HG03469 (cell line): ENCODE measurements around the gene MYCBP2.
"Not testable (repeated sequence)": the region's sequence is repeated elsewhere in the genome, so short reads cannot be mapped to it uniquely, and the experiment has no call there.

Experiments
- ATAC-seq: cut with Tn5 transposase; IDR thresholded peaks from one replicate; pipeline ENCODE4 v1.9.1; 2021; ENCODE audit warnings: mild to moderate bottlenecking, moderate library complexity, moderate number of reproducible peaks; ENCODE audit not compliant: unreplicated experiment

Gene MYCBP2

DNA sequence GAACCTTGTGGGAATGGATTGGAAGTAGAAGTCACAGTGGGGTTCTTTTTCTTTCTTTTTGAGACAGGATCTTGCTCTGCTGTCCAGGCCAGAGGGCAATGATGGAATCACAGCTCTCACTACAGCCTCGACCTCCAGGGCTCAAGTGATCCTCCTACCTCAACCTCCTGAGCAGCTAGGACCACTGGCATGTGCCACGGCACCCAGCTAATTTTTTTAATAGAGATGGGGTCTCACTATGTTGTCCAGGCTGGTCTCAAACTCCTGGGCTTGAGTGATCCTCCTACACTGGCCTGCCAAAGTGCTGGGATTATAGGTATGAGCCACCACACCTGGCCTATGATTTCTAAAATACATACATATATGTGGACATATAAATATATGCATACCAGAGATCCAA, 111.4 kb downstream of the MYCBP2 start:
- no peak for ATAC-seq

DNA sequence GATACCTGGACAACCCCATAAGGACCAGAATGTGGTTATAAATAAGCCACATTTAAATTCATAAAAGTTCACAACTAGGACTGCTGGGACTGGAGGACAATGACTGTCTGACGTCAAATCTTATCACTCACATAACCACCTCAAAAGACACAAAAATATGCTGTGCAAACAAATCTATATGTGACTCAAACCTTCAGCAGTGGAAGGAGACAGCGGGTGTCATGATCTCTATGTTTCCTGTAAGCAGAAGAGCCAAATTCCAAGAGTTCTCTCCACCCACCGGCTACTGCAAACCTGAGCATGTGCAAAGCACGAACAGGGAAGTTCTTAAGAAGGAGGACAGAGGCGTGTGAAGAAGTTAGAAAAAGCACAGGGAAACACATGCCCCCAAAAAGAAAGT, 113.2 kb downstream of the MYCBP2 start:
- ATAC-seq = no peak

DNA sequence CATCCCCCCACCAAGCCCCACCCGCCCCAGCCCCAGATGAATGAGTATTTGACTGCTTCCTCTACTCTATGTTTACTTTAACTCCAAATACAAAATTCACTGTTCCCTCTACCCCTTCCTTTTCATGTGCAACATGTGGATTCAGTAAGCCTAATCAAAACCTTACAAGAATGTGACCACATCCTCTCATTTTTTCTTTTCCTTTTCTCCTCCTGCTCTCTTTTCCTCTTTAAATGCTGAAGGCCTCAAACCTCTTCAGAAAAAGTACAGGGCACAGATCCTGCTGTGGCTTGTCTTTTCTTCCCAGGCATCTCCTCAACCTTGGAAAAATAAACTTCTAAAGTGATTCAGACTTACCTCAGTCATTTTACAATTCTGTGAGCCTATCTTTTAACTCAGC, 119.0 kb downstream of the MYCBP2 start:
- ATAC-seq = no peak

DNA sequence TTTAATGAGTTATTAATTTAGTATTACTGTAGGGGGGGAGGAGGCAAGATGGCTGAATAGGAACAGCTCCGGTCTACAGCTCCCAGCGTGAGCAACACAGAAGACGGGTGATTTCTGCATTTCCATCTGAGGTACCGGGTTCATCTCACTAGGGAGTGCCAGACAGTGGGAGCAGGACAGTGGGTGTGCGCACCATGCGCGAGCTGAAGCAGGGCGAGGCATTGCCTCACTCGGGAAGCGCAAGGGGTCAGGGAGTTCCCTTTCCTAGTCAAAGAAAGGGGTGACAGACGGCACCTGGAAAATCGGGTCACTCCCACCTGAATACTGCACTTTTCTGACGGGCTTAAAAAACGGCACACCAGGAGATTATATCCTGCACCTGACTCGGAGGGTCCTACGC, 127.9 kb downstream of the MYCBP2 start:
- ATAC-seq = not testable (repeated sequence)

DNA sequence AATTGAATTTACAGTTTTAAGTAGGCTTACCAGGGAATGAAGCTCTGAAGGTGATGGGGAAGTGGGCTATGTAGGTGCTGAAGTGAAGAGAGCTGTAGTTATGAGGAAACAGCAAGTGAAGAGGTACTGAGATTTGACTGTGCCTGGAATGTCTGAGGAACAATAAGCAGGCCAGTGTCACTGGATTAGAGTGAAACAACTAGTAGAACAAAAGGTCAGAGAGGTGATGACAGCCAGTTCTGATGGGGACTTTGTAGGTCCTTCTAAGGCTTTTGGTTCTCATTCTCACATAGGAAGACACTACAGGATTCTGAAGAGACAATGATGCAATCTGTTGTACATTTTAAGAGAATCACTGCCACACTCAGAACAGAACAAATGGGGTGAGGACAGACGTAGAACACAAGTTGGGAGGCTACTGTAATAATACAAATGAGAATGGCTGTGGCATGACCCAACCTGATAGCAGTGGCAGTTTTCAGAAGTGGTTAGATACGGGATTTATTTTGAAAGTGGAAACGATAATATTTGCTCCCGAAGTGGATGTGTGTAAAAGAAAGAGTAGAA, 130.8 kb downstream of the MYCBP2 start:
- no peak for ATAC-seq

DNA sequence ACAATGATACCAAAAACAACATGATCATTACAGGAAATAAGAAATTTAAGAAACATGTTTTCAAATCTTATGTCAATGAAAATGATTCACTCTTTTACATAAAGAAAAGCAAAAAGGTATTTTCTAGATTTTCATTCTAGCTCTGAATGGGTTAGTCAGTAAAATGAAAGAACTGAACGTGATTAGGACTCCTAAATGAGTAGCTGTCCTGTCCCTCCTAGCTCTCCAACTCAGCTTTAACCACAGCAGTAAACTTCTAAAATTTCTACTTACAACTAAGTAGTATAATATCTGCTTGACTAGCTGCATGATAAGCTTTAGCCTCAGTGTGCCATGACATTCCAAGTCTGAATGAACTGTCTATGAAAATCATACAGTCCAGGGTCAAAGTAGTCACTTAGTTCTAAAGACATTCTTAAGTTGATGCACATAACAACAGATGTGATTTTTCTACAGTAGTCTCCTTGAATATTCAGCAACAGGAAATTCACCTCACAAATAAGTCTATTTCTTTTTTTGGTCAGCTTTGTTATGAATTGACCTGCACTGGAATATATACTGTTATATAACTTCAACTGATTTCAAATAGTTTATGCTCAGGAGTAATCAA, 136.4 kb downstream of the MYCBP2 start:
- no peak for ATAC-seq

DNA sequence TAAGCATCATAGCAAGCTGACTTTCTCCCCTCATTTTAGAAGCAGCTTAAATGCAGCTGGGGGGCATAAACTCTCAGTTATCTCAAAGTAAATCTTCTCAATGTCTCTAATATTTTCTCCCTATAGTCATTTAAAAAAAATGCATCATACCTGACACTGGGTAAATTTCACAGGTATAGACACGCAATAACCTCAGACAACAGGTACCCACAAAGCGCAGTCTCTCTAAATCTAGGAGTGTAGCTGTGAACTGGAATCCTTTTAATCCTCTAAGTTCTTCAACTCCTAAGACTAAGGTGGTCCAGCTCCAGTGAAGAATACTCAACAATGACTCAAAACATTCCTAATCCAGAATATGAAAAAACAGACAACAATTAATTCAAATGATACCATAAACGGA, 141.2 kb downstream of the MYCBP2 start:
- no peak for ATAC-seq

DNA sequence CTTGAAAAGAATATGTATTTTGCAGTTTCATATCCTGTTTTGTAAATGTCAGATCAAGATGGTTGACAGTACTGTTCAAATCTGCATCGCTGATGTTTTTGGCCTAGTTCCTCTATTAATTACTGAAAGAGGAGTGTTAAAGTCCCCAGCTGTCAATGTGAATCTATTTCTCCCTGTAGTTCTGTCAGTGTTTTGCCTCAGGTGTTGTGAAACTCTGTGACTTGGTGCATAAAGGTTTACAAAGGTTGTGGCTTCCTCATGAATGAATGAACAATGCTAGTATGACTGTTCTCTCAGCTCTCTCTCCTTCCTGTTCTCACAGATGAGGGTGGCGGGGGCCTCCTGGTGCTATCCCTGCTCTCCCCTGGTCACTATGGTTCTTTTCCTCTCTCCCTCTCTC, 142.4 kb downstream of the MYCBP2 start:
- peak; percentile 96 for ATAC-seq

DNA sequence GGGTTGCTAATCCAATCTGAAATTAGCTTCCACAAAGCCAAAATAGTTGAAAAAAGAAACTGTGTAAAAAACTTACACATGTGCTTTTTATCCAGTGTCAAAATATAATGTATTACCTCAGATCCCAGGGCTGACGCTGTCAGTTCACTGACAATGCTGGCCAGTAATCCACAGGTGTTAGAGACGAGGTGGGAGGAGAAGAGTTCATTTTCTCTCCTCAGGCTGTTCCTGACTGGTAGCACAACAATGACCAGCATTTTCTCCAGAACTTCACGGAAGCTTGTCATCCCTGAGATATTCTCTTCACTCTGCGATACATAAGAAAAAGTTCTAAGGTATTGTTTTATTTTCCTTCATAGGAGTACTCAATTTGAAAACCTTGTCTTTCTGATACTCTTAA, 146.9 kb downstream of the MYCBP2 start:
- no peak for ATAC-seq

DNA sequence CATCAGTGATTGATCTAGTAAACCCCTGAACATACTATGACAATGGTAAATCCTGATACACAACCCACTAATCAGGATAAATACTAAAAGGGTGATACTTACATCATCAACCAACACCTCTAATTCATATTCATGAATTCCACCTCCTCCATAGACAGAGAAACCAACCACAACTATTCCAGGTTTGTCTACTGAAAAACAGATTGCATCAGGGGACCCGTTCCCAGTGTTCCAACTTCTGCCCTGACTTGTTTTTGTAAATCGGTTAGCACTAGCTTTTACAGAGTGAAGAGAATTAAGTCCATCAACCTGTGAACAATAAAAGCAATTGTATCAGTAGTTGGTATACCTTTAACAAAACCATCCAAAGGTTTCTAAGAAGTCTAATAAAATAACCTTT, 149.2 kb downstream of the MYCBP2 start:
- no peak for ATAC-seq

DNA sequence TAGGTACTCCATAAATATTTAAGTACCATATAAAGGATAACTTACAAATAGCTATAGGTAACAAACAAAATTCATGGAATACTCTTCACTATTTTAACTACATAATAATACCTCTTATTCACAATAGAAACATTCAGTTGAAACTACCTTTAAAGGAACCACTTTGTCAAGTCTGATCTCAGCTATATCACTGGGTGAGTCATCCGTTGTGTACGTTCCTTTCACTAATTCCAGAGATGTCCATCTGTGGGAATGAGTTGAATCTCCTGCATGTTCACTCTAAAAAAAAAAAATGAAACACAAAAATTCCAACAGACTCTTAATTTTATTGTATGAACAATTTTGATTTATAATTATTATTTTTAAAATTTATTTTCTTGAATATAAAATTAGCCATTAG, 150.5 kb downstream of the MYCBP2 start:
- ATAC-seq = no peak

DNA sequence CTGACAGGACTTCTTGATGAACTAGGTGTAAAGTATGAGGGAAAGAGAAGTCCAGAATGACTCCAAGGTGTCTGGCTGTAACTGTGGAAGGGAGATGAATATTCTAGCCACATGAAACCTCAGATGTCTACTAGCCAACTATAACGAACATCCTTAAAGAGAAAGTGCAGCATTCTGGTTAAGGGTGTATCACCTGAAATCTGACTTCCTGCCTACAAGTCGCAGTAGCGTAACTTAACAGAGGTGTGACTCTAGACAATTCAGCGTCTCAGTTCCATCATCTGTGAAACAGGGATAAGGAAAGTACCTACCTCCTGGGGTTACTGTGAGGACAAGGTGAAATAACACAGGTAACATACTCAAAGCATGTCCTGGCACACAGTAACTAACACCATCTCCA, 154.2 kb downstream of the MYCBP2 start:
- ATAC-seq = no peak

DNA sequence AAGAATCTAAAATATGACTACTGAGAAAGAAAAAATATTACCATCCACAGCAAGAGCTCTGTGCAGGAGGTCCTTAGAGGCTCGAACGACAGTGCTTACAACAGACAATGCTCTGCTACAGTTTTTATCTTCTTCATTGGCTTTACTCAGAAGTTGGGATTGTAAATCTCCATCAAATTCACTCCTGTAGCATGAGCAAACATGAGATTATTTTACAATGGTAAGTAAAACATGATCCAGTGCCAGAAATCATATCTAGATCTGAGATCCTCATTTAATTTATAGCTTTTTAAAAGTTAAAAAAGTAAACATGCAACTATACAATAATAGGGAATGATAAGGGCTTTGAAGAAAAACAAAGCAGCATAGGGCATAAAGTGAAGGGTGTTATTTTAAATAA, 155.4 kb downstream of the MYCBP2 start:
- no peak for ATAC-seq

DNA sequence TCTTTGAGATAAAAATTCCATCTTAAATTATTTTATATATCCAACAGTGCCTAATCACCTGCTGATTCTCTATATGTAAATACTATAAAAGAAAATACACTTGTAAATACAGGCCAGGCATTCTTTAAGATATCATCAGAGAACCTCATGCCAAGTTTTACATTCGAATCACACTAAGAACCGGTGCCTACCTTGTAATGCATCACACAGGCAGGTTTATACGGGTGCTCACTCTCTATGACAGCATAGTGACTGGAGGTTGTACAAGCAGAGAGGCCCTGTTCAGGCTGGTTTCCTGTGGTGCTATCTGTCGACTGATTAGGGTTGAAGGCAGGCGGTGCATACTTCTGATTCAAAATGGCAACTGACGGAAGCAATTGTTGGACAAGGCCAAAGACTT, 158.7 kb downstream of the MYCBP2 start:
- ATAC-seq = no peak

DNA sequence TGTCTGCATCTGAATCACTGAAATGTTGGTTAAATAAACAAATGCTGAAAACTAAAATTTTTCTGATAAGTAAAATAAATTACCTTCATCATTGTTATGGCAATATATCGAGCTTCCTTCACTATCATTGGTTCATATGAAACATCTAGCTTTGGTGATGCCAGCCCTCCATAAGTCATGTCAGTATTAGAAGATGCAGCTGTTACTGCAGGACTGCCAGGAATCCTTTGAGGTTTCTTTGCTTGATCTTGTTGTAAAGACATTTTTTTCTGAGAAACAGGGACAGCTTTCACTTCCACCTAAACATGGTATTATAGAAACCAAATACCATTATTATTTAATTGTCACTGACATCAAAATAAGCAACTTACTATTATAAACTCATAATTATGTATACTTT, 176.2 kb downstream of the MYCBP2 start:
- ATAC-seq = no peak

DNA sequence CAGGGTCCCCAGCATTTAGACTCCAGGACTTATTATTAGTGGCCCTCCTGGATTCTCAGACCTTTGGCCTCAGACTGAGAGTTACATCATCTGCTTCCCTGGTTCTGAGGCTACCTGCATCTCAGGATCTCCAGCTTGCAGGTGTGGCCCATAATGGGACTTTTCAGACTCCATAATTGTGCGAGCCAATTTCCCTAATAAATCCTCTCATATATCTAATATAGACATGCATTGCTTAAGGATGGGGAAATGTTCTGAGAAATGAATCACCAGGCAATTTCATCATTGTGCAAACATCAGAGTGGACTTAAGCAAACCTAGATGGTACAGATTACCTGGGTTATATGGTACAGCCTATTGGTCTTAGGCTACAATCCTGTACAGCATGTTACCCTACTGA, 183.5 kb downstream of the MYCBP2 start:
- ATAC-seq = no peak

DNA sequence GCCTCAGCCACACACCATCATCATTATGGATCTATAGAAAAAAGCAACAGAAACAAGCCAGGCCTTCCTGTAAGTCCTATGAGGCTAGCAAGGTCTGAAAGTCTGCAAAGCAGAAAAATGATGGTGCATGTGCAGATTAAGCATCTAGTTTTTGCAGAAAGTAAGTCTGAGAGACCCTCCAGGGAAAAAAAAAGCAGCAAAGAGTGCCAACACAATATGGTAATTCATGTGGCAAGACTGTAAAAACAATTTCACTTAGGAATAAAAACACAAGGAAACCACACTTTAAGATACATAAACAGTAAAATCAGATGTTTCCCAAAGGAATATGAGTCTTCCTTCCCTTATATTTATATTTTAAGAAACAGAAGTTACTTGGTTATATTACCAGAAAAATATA, 187.6 kb downstream of the MYCBP2 start:
- no peak for ATAC-seq

DNA sequence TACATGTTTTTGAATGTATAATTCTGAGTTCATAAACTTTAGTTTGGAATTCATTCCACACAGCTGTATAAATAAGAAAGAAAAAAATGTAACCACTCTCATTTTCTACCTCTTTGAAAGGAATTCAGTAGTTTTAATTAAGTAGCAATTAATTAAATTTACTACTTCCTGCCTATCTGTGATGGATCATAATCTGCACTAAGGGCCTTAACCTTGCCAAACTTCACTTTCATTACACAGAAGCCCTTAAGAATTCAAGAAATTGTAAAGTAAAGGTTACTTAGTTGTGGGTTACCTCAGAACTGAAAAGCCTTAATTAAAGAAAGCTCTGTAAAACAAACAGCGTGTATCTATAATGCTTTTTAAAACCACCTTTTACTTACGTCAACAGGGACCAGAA, 188.1 kb downstream of the MYCBP2 start:
- ATAC-seq = no peak

DNA sequence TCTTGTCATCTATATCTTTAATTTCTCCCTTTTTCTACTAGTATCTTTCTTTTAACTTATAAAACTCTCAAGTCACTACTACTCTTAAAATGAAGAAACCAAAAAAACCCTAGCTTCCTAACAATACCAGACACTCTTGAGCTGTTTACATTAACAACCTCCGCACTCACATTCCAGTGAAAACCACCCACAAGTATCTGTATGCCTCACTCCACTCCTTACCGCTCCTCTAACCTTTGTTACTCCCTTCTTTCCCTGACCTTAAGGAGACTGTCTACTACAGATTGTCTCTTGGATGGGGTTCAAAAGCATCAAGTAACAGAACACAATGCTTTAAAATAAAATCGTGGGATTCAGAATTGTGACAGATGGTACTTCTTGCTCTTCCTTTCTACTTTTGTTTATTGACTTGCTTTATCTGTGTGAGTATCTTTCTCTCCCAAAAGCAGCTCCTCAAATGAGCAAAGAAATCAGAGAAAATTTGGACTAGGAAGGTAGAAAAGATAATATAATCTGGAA, 189.9 kb downstream of the MYCBP2 start:
- no peak for ATAC-seq

DNA sequence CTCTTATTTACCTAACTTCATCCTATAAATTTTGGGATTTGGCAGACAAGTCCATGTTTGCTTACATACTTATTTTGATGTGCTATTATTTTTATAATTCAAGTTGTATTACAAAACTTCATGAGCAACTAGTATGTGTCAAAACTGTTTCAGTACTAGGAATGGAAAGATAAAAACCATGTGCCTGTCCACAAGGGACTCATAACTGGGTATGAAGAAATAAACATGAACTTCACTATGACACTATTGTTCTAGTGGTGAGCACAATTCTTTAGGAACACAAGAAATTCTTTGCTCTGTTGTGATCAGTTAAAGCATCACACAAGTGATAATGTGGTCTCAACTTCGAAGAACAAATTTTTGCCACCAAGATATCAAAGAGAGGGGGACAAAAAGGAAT, 202.5 kb downstream of the MYCBP2 start:
- ATAC-seq = no peak

DNA sequence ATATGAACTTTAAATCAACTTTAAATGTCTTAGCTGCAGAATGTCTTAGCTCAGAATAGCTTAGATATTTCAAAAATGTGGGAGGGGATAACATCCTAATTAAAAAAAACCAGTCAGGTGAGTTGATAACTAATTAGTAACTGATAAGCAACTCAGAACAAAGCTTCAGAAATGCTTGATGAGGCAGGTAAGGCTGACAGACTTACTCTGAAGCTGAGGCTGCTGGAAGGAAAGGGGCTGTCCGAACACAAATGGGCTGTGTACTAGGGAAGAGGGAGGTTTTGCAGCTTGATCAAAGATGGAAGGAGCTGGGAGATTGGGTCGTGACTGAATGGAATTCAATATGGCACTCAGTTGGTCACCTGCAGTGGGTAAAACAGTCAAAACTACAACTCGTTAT, 208.8 kb downstream of the MYCBP2 start:
- no peak for ATAC-seq

DNA sequence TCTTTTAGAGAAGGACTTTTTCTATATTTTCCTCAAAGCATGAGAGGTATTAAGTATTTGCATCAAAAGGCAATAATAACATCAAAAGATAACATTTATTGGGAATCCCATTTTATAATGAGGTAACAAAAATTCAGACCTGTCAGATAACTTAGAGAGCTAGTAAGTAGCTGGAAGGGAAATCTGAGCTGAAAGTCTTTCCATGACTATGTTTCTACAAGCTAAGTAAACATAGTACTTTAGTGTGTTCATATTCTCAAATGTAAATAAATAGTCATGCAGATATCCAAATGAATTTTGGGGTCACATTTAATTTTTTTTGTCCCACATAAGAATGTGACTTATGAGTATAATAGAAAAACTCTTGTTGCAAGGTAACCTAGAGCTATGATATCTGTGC, 212.6 kb downstream of the MYCBP2 start:
- ATAC-seq = no peak

DNA sequence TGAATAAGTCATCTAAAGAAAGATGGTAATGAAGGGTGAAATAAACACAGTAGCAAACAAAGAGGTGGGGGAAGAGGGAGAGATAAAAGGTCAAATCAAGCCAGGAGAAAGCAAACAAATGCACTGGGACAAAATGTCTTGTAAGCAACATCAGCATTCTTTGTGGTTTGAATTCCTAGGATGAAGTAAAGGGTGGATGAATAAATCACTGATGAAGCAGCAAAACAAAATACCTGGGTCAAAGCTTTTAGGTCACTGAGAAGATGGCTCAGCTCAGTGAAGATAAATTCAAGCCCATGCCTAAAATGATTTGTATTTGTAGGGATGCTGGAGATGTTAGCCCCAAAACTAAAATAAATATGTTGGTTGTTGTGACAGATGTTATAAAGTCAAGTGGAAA, 213.4 kb downstream of the MYCBP2 start:
- ATAC-seq = no peak
